ENCODE data around the gene AADAT.

AADAT gene

DNA sequence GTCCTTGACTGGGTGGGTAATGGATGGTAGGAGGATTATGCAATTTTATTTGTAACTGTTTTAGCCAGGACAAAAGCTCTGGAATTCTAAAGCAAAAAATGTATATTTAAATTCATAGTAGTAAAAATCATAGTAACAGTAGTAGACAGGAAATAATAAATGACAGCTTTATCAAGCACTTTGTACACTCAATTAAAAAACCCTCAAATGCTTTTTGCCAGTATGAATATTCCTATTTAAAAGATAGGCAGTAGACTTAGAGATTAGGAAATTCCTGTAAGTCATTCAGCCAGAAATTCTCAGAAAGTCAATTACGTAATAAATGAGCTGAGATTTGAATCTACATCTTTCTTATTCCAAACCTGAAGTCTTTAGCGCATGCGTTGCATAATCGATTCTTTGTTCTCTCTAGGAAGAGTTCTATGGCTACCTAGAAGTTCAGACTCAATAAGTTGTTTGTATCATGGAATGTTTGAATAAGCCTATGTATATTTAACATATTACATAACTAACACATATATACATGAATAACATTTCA is 2.5 kb downstream of the AADAT start:
- Histone ChIP-seq H3K27me3 (ENCODE audit: control insufficient read depth, insufficient read depth, low read length) (peaks cover 7% of the 10 kb centered on the region), H3K36me3 (ENCODE audit: control insufficient read depth, insufficient read depth, low read length) (no peaks in the 10 kb centered on the region), H3K4me1 (ENCODE audit: control insufficient read depth, insufficient read depth, low read length) (no peaks in the 10 kb centered on the region), H3K4me3 (ENCODE audit: low read depth, low read length) (no peak overlapping the region), H3K9me3 (ENCODE audit: control insufficient read depth, insufficient read depth, low read length) (no peaks in the 10 kb centered on the region), H3K9ac (ENCODE audit: low read depth, low read length) (no peak overlapping the region)

DNA sequence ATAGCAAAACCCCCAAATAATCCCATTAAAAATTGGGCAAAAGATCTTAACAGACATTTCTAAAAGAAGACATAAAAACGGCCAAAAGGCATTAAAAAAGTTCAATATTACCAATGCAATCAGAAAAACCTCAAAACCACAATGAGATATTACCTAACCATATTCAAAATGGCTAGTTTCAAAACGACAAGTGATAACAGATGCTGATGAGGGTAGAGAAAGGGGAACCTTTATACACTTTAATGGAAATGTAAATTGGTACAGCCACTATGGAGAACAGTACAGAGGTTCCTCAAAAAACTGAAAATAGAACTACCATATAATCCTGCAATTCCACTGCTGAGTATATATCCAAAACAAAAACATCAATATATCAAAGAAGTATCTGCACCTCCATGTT is 6.2 kb downstream of the AADAT start:
- Histone ChIP-seq H3K9me3 (ENCODE audit: control insufficient read depth, insufficient read depth, low read length) (no peaks in the 10 kb centered on the region), H3K27me3 (ENCODE audit: control insufficient read depth, insufficient read depth, low read length) (no peaks in the 10 kb centered on the region), H3K9ac (ENCODE audit: low read depth, low read length) (no peak overlapping the region), H3K4me3 (ENCODE audit: low read depth, low read length) (no peak overlapping the region), H3K4me1 (ENCODE audit: control insufficient read depth, insufficient read depth, low read length) (no peaks in the 10 kb centered on the region), H3K36me3 (ENCODE audit: control insufficient read depth, insufficient read depth, low read length) (no peaks in the 10 kb centered on the region)

DNA sequence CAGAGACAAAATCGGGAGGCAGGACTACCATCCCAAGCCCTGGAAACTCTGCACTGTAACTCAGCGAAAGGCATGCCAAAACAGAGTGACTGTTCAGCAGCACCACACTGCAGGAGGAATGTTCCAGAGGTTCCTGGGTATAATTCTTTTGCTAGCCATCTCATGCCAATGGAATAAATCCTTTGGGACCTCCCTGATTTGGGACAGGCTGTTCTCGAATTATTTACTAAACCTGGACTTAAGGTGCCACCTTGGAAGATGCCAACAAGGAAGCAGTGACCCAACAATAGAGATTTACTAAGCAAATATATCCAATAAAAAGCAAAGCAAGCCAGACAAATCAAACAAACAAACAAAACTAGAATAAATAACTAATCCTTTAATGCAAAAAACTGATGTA is 9.3 kb downstream of the AADAT start:
- no peaks in the 10 kb centered on the region for H3K4me1 ChIP-seq (ENCODE audit: control insufficient read depth, insufficient read depth, low read length)
- H3K27me3 ChIP-seq (ENCODE audit: control insufficient read depth, insufficient read depth, low read length), result no peaks in the 10 kb centered on the region
- H3K9ac ChIP-seq (ENCODE audit: low read depth, low read length), result no peak overlapping the region
- no peaks in the 10 kb centered on the region for H3K36me3 ChIP-seq (ENCODE audit: control insufficient read depth, insufficient read depth, low read length)
- H3K9me3 ChIP-seq (ENCODE audit: control insufficient read depth, insufficient read depth, low read length), result no peaks in the 10 kb centered on the region
- H3K4me3 ChIP-seq (ENCODE audit: low read depth, low read length), result no peak overlapping the region

DNA sequence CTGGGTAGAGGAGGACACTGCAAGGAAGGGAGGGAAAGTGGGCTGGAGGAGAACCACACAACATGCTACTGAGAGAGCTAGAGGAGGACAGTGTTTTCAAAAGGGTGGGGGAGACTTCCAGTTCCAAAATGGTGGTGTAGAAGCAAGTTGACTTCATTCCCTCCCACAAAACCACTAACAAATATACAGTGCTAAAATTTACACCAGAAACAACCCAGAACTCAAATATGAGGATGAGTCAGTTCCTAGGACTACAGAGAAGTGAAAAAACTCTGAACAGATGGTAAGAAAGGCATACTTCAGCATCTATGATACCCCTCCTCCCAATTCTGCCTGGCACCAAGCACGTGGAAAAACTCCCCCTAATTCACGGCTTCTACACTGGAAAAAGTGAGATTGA is 9.8 kb downstream of the AADAT start:
- H3K27me3 ChIP-seq (ENCODE audit: control insufficient read depth, insufficient read depth, low read length), result no peaks in the 10 kb centered on the region
- H3K9ac ChIP-seq (ENCODE audit: low read depth, low read length), result no peak overlapping the region
- H3K4me3 ChIP-seq (ENCODE audit: low read depth, low read length), result no peak overlapping the region
- no peaks in the 10 kb centered on the region for H3K9me3 ChIP-seq (ENCODE audit: control insufficient read depth, insufficient read depth, low read length)
- peaks cover under 1% of the 10 kb centered on the region for H3K4me1 ChIP-seq (ENCODE audit: control insufficient read depth, insufficient read depth, low read length)
- no peaks in the 10 kb centered on the region for H3K36me3 ChIP-seq (ENCODE audit: control insufficient read depth, insufficient read depth, low read length)

DNA sequence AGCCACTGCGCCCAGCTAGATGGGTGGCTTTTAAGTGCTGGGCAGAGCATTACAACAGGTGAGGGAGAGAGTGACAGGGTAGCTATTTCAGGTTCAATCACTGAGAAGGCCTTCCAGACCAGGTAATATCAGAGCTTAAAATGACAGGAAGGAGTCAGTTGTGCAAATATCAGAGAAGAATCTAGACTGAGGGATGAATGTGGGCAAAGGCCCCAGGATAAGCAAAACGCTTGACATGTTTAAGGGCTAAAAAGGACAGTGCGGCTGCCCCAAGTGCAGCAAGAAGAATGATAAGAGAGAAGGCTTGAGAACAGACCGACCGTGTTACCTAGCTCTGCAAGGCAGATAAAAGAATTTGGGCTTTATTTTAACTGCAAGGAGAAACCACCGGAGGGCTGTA is 18.6 kb downstream of the AADAT start:
- Histone ChIP-seq H3K9ac (ENCODE audit: low read depth, low read length) (no peak overlapping the region), H3K4me3 (ENCODE audit: low read depth, low read length) (no peak overlapping the region), H3K4me1 (ENCODE audit: control insufficient read depth, insufficient read depth, low read length) (peaks cover 3% of the 10 kb centered on the region), H3K27me3 (ENCODE audit: control insufficient read depth, insufficient read depth, low read length) (no peaks in the 10 kb centered on the region), H3K9me3 (ENCODE audit: control insufficient read depth, insufficient read depth, low read length) (no peaks in the 10 kb centered on the region), H3K36me3 (ENCODE audit: control insufficient read depth, insufficient read depth, low read length) (no peaks in the 10 kb centered on the region)

DNA sequence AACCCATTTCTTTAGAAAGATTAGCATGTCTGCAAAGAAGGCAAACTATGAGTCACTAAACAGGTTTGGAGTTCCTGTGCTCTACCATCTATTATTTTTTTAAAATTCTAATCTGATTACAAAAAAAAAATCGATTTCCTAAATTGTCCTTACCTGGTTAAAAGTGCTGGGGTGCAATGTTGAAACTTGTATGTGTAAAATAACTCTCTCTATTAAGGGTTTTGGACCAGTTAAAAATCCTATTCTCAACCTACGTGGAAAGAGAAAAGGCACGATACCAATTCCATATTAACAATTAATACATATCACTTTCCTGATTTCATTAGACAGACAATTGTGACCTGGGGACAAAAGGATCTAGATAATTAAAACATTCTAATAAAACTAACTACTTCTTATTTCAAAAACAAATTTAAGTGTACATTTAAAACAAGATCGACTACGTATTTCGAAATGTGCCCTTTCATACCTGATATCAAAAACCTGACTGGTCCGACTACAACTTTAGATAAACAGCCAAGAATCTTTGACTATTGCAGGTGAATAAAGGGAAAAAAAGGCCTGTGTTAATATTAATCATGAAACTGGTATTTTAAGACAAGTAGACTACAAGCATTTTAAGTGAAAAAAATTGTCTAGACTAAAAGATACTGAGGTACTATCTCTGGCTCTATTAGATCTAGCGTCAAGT is 21.2 kb downstream of the AADAT start:
- H3K36me3 ChIP-seq (ENCODE audit: control insufficient read depth, insufficient read depth, low read length), result no peaks in the 10 kb centered on the region
- H3K9ac ChIP-seq (ENCODE audit: low read depth, low read length), result no peak overlapping the region
- no peaks in the 10 kb centered on the region for H3K4me1 ChIP-seq (ENCODE audit: control insufficient read depth, insufficient read depth, low read length)
- no peaks in the 10 kb centered on the region for H3K27me3 ChIP-seq (ENCODE audit: control insufficient read depth, insufficient read depth, low read length)
- no peaks in the 10 kb centered on the region for H3K9me3 ChIP-seq (ENCODE audit: control insufficient read depth, insufficient read depth, low read length)
- H3K4me3 ChIP-seq (ENCODE audit: low read depth, low read length), result no peak overlapping the region

DNA sequence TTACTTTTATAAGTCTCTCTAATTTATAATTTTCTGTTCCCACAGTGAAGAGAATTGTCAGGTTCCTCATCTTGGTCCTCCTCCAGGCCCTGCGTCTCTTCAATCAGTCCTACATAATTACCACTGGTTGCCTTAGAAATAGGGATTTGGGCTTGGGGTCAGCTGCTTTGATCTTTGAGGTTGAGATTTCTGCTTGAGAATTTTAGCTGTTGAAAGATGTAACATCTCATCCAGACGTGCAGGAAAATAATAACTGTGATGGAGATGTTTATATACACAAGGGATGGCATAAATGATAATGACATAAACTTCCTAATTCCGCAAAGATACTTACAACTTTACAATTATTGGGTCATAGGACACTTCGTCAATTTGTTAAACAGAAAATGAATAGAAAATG is 30.3 kb downstream of the AADAT start:
- Histone ChIP-seq H3K27me3 (ENCODE audit: control insufficient read depth, insufficient read depth, low read length) (no peaks in the 10 kb centered on the region), H3K9me3 (ENCODE audit: control insufficient read depth, insufficient read depth, low read length) (no peaks in the 10 kb centered on the region), H3K4me1 (ENCODE audit: control insufficient read depth, insufficient read depth, low read length) (no peaks in the 10 kb centered on the region), H3K4me3 (ENCODE audit: low read depth, low read length) (no peak overlapping the region), H3K36me3 (ENCODE audit: control insufficient read depth, insufficient read depth, low read length) (no peaks in the 10 kb centered on the region), H3K9ac (ENCODE audit: low read depth, low read length) (no peak overlapping the region)

DNA sequence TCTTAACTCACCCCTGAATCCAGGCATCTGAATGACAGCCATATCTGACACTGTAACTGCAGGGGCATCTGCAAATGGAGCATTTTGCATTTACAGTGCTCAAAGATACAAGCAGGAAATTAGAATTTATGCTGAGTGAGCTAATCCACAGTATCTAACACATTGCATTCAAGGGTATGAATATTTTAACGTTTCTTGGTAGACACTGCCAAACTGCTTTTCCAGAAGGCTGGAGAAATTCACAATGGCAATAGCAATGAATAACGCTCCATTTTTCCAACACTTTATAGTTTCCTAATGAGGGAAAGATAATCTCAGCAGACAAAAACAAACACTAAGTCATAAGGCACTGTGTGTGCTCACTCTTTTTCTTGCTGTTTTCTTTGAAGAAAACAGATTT is 30.9 kb downstream of the AADAT start:
- Histone ChIP-seq H3K9me3 (ENCODE audit: control insufficient read depth, insufficient read depth, low read length) (no peaks in the 10 kb centered on the region), H3K4me3 (ENCODE audit: low read depth, low read length) (no peak overlapping the region), H3K4me1 (ENCODE audit: control insufficient read depth, insufficient read depth, low read length) (no peaks in the 10 kb centered on the region), H3K9ac (ENCODE audit: low read depth, low read length) (no peak overlapping the region), H3K27me3 (ENCODE audit: control insufficient read depth, insufficient read depth, low read length) (no peaks in the 10 kb centered on the region), H3K36me3 (ENCODE audit: control insufficient read depth, insufficient read depth, low read length) (no peaks in the 10 kb centered on the region)

DNA sequence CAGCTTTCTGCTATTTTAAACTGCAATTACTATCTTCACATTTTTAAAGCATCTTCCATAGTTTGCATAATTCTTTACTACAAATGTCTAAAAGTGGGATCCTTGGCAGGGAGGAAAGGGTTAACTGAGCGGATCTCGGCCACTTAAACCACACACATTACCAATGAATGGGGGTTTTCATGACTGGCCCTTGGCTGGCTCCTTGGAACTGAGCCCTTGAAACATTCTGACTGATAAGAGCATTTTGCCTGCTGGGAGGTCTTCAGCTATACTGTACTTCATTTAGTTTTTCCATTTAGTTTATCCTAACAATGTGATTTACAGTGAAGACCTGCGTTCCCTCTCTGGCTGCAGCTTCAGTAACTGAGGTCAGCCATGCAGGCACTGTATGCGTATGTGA is 31.9 kb downstream of the AADAT start:
- H3K36me3 ChIP-seq (ENCODE audit: control insufficient read depth, insufficient read depth, low read length), result no peaks in the 10 kb centered on the region
- no peak overlapping the region for H3K4me3 ChIP-seq (ENCODE audit: low read depth, low read length)
- no peaks in the 10 kb centered on the region for H3K27me3 ChIP-seq (ENCODE audit: control insufficient read depth, insufficient read depth, low read length)
- H3K4me1 ChIP-seq (ENCODE audit: control insufficient read depth, insufficient read depth, low read length), result no peaks in the 10 kb centered on the region
- H3K9me3 ChIP-seq (ENCODE audit: control insufficient read depth, insufficient read depth, low read length), result no peaks in the 10 kb centered on the region
- no peak overlapping the region for H3K9ac ChIP-seq (ENCODE audit: low read depth, low read length)

DNA sequence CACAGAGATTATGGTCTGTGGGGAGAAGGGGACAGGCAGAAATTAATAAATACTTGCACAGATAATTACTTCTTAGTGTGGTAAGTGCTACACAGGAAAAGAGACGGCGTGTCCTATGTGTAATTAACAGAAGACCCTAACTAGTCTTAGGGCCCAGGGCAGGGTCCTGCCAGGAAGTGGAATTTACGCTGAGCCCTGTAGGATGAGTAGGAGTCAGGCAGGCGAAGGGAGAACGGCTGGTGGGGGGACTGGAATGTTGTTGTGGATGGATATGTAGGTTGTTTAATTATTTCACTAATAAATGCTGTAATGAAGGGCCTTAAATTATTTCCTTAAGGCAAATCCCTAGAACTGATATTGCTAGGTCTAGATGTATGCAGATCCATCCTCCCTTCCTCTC is 36.8 kb downstream of the AADAT start:
- Histone ChIP-seq H3K27me3 (ENCODE audit: control insufficient read depth, insufficient read depth, low read length) (no peaks in the 10 kb centered on the region), H3K4me3 (ENCODE audit: low read depth, low read length) (no peak overlapping the region), H3K9me3 (ENCODE audit: control insufficient read depth, insufficient read depth, low read length) (no peaks in the 10 kb centered on the region), H3K36me3 (ENCODE audit: control insufficient read depth, insufficient read depth, low read length) (no peaks in the 10 kb centered on the region), H3K9ac (ENCODE audit: low read depth, low read length) (no peak overlapping the region), H3K4me1 (ENCODE audit: control insufficient read depth, insufficient read depth, low read length) (no peaks in the 10 kb centered on the region)

DNA sequence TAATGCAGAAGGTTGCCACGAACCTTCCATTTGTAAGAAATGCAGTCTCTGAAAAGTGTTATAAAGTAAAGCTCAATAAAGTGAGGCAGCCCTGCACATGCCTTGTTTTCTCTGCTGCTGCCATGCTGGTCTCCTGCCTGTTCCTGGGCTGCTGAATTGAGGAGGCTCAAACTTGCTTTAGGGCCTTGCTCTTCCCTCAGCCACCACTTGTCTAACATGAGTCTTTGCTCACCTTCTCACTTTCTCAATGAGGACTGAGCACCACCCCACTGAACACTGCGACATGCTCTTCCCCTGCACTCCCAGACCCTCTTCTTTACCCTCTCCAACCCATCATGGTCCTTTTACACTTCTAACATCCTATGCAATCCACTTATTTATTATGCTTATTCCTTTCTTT is 38.4 kb downstream of the AADAT start:
- Histone ChIP-seq H3K36me3 (ENCODE audit: control insufficient read depth, insufficient read depth, low read length) (no peaks in the 10 kb centered on the region), H3K9me3 (ENCODE audit: control insufficient read depth, insufficient read depth, low read length) (no peaks in the 10 kb centered on the region), H3K9ac (ENCODE audit: low read depth, low read length) (no peak overlapping the region), H3K4me3 (ENCODE audit: low read depth, low read length) (no peak overlapping the region), H3K4me1 (ENCODE audit: control insufficient read depth, insufficient read depth, low read length) (no peaks in the 10 kb centered on the region), H3K27me3 (ENCODE audit: control insufficient read depth, insufficient read depth, low read length) (no peaks in the 10 kb centered on the region)

DNA sequence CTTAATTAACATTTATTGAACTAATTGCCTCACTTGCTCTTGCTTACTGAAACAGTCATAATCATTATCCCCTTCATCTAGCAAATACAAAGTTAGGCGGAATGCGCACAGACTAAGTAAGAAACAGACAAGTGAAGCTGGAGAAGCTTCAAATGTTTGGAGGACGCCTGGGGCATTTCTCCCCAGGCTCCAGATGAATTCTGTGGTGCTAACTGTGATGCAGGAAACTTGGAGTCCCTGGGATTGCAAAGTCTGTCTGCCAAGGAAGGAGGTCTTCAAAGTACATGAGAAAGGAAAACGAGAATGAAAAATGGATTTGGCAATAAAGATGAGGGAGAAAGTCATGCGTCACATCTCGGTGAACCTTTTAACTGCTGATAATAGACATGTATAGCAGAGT is 40.0 kb downstream of the AADAT start:
- H3K27me3 ChIP-seq (ENCODE audit: control insufficient read depth, insufficient read depth, low read length), result no peaks in the 10 kb centered on the region
- no peaks in the 10 kb centered on the region for H3K4me1 ChIP-seq (ENCODE audit: control insufficient read depth, insufficient read depth, low read length)
- H3K9me3 ChIP-seq (ENCODE audit: control insufficient read depth, insufficient read depth, low read length), result no peaks in the 10 kb centered on the region
- no peak overlapping the region for H3K4me3 ChIP-seq (ENCODE audit: low read depth, low read length)
- no peaks in the 10 kb centered on the region for H3K36me3 ChIP-seq (ENCODE audit: control insufficient read depth, insufficient read depth, low read length)
- H3K9ac ChIP-seq (ENCODE audit: low read depth, low read length), result no peak overlapping the region
